Gastroesophageal sphincter (tissue), 4 donors: ENCODE measurements around the gene RUNX3. TPM values are rescaled to one million over a fixed set of nuclear protein-coding genes. Genes with fewer than 3 reads are reported as not detected.

Experiments
- ATAC-seq: fragments of 150-250 bp; one replicate; pipeline ENCODE4 v1.9.1; 2016; ENCODE audit warnings: mild to moderate bottlenecking, moderate library complexity
- H3K27ac ChIP-seq, 4 donors: fragments of 200-600 bp; sonication (generic) in 3 of 4; 1 replicate in 3 of 4; 2 replicates in 1 of 4; pipeline ENCODE4 v1.5.1; 2016 to 2019
- H3K27me3 ChIP-seq: fragments of 200-600 bp; sonication (generic); one replicate; pipeline ENCODE4 v1.5.1; 2019
- H3K36me3 ChIP-seq, 2 donors: fragments of 200-600 bp; sonication (generic); one replicate each; pipeline ENCODE4 v1.5.1; 2019; ENCODE audit warnings: control low read depth in 1 of 2
- H3K4me1 ChIP-seq, 3 donors: fragments of 200-600 bp; sonication (generic); 1 replicate in 2 of 3; 2 replicates in 1 of 3; pipeline ENCODE4 v1.5.1; 2016 to 2019; ENCODE audit warnings: control low read depth in 2 of 3
- H3K4me3 ChIP-seq, 2 donors: fragments of 200-600 bp; sonication (generic); one replicate each; pipeline ENCODE4 v1.5.1; 2019; ENCODE audit warnings: mild to moderate bottlenecking in 1 of 2, moderate library complexity in 1 of 2
- H3K9me3 ChIP-seq, 3 donors: fragments of 200-600 bp; sonication (generic); one replicate each; pipeline ENCODE4 v1.5.1; 2017 to 2019; ENCODE audit warnings: control low read depth in 2 of 3
- CTCF ChIP-seq, 4 experiments: fragments of 200-600 bp in 2 of 4; fragments of 450-650 bp in 2 of 4; sonication (generic) in 1 of 4; IDR thresholded peaks; one replicate each; pipeline ENCODE4 v1.5.1; 2017 to 2019; ENCODE audit warnings: antibody characterized with exemption in 4 of 4, mild to moderate bottlenecking in 2 of 4, moderate library complexity in 2 of 4
- EP300 ChIP-seq: sonication (generic); formaldehyde crosslinking; IDR thresholded peaks from one replicate; pipeline ENCODE4 v1.6.1; 2017; ENCODE audit warnings: antibody characterized with exemption, mild to moderate bottlenecking
- POLR2A ChIP-seq, 2 donors: fragments of 450-650 bp; IDR thresholded peaks; one replicate each; pipeline ENCODE4 v1.6.1; 2017; ENCODE audit warnings: antibody characterized with exemption in 2 of 2, mild to moderate bottlenecking in 2 of 2, moderate library complexity in 1 of 2
- POLR2AphosphoS5 ChIP-seq: sonication (generic); formaldehyde crosslinking; IDR thresholded peaks from one replicate; pipeline ENCODE4 v1.6.1; 2017; ENCODE audit warnings: antibody characterized with exemption
- WGBS, 2 donors: methylation state at CpG; one replicate each; pipeline ENCODE4 v1.1.5; 2018; ENCODE audit warnings: low coverage in 1 of 2; 5-methylcytosine and 5-hydroxymethylcytosine counted together
- total RNA-seq, 4 donors: library from RNA; depleted of rRNA; stranded (reverse); fragments of >200 nt; gene quantifications; one replicate each; pipeline ENCODE4 v1.1.0, GENCODE V29; 2016

RUNX3 gene
- total RNA-seq, 4 donors from 2014 or later, result 0.62 to 2.0 (median 1.3) TPM

GRCh38 chr1:24897263-24898151 lies 32.6 kb downstream of the RUNX3 start:
- H3K4me1 ChIP-seq, result no peaks in the 10 kb centered on the region
- ATAC-seq, result no peak
- no peak for TF ChIP-seq POLR2A (IDR thresholded peaks at IDR 0.05)
- H3K27ac ChIP-seq, result no peak overlapping the region
- H3K9me3 ChIP-seq, result peaks cover 0 to under 1% (median 0%) of the 10 kb centered on the region in 3 donors
- 60% methylated on average over 1 of the region's 17 CpGs; no CpG with 5 or more reads in 1 of the 2 donors for WGBS, 2 donors
- H3K36me3 ChIP-seq, result no peaks in the 10 kb centered on the region
- no peak overlapping the region for H3K4me3 ChIP-seq
- H3K27me3 ChIP-seq, result peaks cover 47% of the 10 kb centered on the region

- Histone ChIP-seq H3K27ac (no peak overlapping the region), H3K36me3 (no peaks in the 10 kb centered on the region), H3K27me3 (peaks cover 43% of the 10 kb centered on the region), H3K4me3 (no peak overlapping the region), H3K4me1 (no peaks in the 10 kb centered on the region), H3K9me3 (peaks cover 0 to 8% (median 0%) of the 10 kb centered on the region in 3 donors)
- ATAC-seq, result no peak
- 17 to 41% methylated on average over 1 to 7 of the region's 14 CpGs for WGBS, 2 donors
- TF ChIP-seq POLR2A (IDR thresholded peaks at IDR 0.05) (no peak), CTCF (IDR thresholded peaks at IDR 0.05) (no peak), EP300 (no peak), POLR2AphosphoS5 (no peak)
Measured at GRCh38 chr1:24896596-24897262, 33.3 kb downstream of the RUNX3 start.

GRCh38 chr1:24896176-24896575 lies 33.9 kb downstream of the RUNX3 start:
- Histone ChIP-seq H3K4me3 (no peak overlapping the region), H3K9me3 (peaks cover 0 to 10% (median 0%) of the 10 kb centered on the region in 3 donors), H3K36me3 (no peaks in the 10 kb centered on the region), H3K4me1 (no peaks in the 10 kb centered on the region), H3K27me3 (peaks cover 38% of the 10 kb centered on the region), H3K27ac (no peak overlapping the region)
- no peak for ATAC-seq
- TF ChIP-seq CTCF (IDR thresholded peaks at IDR 0.05), result no peak
- TF ChIP-seq POLR2A (IDR thresholded peaks at IDR 0.05), result no peak
- WGBS, 2 donors, result 94 to 100% methylated on average over 5 of the region's 6 CpGs

- no peak for ATAC-seq
Measured at GRCh38 chr1:24895511-24895910, 34.6 kb downstream of the RUNX3 start.

More at GRCh38 chr1:24895511-24895910, 34.6 kb downstream of the RUNX3 start:
- no peak for TF ChIP-seq CTCF (IDR thresholded peaks at IDR 0.05)
- TF ChIP-seq EP300, result no peak
- TF ChIP-seq POLR2A (IDR thresholded peaks at IDR 0.05), result no peak
- TF ChIP-seq POLR2AphosphoS5, result no peak
- Histone ChIP-seq H3K4me1 (no peaks in the 10 kb centered on the region), H3K27ac (no peak overlapping the region), H3K4me3 (no peak overlapping the region), H3K9me3 (peaks cover 0 to 10% (median 0%) of the 10 kb centered on the region in 3 donors), H3K27me3 (peaks cover 34% of the 10 kb centered on the region), H3K36me3 (no peaks in the 10 kb centered on the region)
- WGBS, 2 donors, result 84 to 87% methylated on average over 2 to 4 of the region's 4 CpGs
